OCI-LY3 (cell line): ENCODE results near the gene XRCC2.

ENCODE experiments used
- EZH2phosphoT487 ChIP-seq: fragments of 200-600 bp; shearing (Covaris generic); IDR thresholded peaks from 2 replicates; pipeline ENCODE4 v1.6.1; 2018; ENCODE audit warnings: antibody characterized with exemption, mixed run types, low read depth
- TF ChIP-seq, protein P1 (sequence below): fragments of 200-600, 300-600 bp; sonication (generic); IDR thresholded peaks from 2 replicates; pipeline ENCODE4 v1.5.1; 2014; ENCODE audit warnings: antibody characterized with exemption, low read length, low read depth

- TF ChIP-seq, protein P1, sequence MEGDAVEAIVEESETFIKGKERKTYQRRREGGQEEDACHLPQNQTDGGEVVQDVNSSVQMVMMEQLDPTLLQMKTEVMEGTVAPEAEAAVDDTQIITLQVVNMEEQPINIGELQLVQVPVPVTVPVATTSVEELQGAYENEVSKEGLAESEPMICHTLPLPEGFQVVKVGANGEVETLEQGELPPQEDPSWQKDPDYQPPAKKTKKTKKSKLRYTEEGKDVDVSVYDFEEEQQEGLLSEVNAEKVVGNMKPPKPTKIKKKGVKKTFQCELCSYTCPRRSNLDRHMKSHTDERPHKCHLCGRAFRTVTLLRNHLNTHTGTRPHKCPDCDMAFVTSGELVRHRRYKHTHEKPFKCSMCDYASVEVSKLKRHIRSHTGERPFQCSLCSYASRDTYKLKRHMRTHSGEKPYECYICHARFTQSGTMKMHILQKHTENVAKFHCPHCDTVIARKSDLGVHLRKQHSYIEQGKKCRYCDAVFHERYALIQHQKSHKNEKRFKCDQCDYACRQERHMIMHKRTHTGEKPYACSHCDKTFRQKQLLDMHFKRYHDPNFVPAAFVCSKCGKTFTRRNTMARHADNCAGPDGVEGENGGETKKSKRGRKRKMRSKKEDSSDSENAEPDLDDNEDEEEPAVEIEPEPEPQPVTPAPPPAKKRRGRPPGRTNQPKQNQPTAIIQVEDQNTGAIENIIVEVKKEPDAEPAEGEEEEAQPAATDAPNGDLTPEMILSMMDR: no peak
- TF ChIP-seq EZH2phosphoT487: no peak
Observed at GRCh38 chr7:152597507-152597906, 78.4 kb downstream of the XRCC2 start.
